GM18511 (cell line): Measurements from ENCODE around the gene PPM1A.
"Not testable (repeated sequence)": the region's sequence is repeated elsewhere in the genome, so short reads cannot be mapped to it uniquely, and the experiment has no call there.

Experiments
- ATAC-seq: cut with Tn5 transposase; IDR thresholded peaks from one replicate; pipeline ENCODE4 v1.9.1; 2021; ENCODE audit warnings: mild to moderate bottlenecking, moderate library complexity; ENCODE audit not compliant: unreplicated experiment

Gene PPM1A

GRCh38 chr14:60317609-60318008 lies 68.6 kb downstream of the PPM1A start:
- no peak for ATAC-seq

- ATAC-seq = not testable (repeated sequence)
Observed at GRCh38 chr14:60320860-60321259, 71.8 kb downstream of the PPM1A start.

- no peak for ATAC-seq
Observed at GRCh38 chr14:60323199-60323896, 74.3 kb downstream of the PPM1A start.

- no peak for ATAC-seq
Observed at GRCh38 chr14:60324837-60325236, 75.8 kb downstream of the PPM1A start.

GRCh38 chr14:60326274-60326673 lies 77.3 kb downstream of the PPM1A start:
- ATAC-seq = no peak

- ATAC-seq = peak; percentile 72
Observed at GRCh38 chr14:60327447-60328331, 78.7 kb downstream of the PPM1A start.

- no peak for ATAC-seq
Observed at GRCh38 chr14:60328583-60328982, 79.6 kb downstream of the PPM1A start.

GRCh38 chr14:60329274-60329673 lies 80.3 kb downstream of the PPM1A start:
- ATAC-seq = no peak

GRCh38 chr14:60331201-60332045 lies 82.4 kb downstream of the PPM1A start:
- peak; percentile 76 for ATAC-seq

- no peak for ATAC-seq
Observed at GRCh38 chr14:60332046-60332399, 83.0 kb downstream of the PPM1A start.

- ATAC-seq = no peak
Observed at GRCh38 chr14:60332869-60333268, 83.8 kb downstream of the PPM1A start.

GRCh38 chr14:60339571-60339970 lies 90.5 kb downstream of the PPM1A start:
- ATAC-seq = no peak

- no peak for ATAC-seq
Observed at GRCh38 chr14:60343571-60344071, 94.6 kb downstream of the PPM1A start.

GRCh38 chr14:60344751-60345150 lies 95.7 kb downstream of the PPM1A start:
- ATAC-seq = no peak

GRCh38 chr14:60346706-60347105 lies 97.7 kb downstream of the PPM1A start:
- ATAC-seq = no peak

GRCh38 chr14:60348211-60348610 lies 99.2 kb downstream of the PPM1A start:
- no peak for ATAC-seq
